Astrocyte (in vitro differentiated cells and primary cell): ENCODE measurements around the gene ATP5PO.

Experiments used
- EZH2 ChIP-seq: IDR thresholded peaks from 2 replicates; pipeline ENCODE4 v1.6.1; 2012; ENCODE audit warnings: mild to moderate bottlenecking, low read length, inconsistent platforms; ENCODE audit not compliant: insufficient read depth
- TF ChIP-seq, protein P1 (sequence below): IDR thresholded peaks from 2 replicates; pipeline ENCODE4 v1.5.1; 2011; ENCODE audit warnings: low read depth, mild to moderate bottlenecking, inconsistent platforms, low read length, moderate library complexity; ENCODE audit not compliant: insufficient read depth

DNA sequence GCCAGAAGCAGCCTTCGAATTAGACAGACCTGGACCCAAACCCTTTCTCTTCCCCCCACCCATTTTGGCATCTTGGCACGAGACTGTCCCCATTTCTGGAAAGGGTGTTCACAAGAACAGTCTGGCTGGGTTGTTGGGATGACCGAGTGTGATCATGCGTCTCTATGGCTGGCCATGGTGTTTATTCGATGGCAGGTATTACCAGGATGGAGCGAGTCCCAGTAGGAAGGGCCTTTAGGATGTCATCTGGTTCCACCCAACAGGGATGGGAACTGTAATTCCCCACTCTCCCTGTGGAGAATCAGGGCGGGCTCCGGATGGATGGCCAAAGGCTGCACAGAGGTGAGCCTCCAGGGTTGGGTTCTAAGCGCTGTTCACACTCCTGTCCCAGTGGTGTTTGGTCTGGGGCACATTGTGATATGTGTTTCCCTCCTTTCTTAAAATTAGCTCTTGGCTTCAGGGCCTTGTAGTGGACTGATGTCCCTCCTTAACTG is 33.4 kb upstream of the ATP5PO start:
- no peak for TF ChIP-seq EZH2
- TF ChIP-seq, protein P1, sequence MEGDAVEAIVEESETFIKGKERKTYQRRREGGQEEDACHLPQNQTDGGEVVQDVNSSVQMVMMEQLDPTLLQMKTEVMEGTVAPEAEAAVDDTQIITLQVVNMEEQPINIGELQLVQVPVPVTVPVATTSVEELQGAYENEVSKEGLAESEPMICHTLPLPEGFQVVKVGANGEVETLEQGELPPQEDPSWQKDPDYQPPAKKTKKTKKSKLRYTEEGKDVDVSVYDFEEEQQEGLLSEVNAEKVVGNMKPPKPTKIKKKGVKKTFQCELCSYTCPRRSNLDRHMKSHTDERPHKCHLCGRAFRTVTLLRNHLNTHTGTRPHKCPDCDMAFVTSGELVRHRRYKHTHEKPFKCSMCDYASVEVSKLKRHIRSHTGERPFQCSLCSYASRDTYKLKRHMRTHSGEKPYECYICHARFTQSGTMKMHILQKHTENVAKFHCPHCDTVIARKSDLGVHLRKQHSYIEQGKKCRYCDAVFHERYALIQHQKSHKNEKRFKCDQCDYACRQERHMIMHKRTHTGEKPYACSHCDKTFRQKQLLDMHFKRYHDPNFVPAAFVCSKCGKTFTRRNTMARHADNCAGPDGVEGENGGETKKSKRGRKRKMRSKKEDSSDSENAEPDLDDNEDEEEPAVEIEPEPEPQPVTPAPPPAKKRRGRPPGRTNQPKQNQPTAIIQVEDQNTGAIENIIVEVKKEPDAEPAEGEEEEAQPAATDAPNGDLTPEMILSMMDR, result no peak
